ENCODE data around the gene PPM1B.
A peak's percentile ranks its signal among the peaks of the same experiment; 100 is the strongest.

PPM1B gene

DNA sequence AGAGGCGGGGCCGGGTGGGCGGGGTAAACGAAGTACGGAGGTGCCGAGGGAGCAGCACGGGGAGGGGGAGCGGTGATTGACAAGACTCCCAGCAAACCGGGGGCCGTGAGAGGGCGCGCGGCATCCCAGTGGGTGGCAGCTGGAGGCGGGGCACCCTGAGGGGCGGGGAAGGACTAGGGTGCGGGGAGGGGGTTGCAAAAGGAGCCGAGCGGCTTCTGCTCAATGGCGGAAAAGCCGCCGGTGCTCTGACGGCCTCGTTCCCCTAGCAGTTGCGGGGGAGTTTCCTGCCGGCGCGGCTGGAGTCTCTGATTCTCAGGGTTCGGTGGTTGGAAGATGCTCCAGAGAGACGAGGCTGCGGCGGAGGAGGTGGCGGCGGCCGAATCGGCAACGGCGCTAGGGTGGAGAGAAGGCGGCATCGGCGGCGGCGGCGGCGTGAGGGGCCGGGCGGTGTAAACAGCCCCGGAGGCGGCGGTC, at the start of gene PPM1B (continued):
- TF ChIP-seq, protein P1, sequence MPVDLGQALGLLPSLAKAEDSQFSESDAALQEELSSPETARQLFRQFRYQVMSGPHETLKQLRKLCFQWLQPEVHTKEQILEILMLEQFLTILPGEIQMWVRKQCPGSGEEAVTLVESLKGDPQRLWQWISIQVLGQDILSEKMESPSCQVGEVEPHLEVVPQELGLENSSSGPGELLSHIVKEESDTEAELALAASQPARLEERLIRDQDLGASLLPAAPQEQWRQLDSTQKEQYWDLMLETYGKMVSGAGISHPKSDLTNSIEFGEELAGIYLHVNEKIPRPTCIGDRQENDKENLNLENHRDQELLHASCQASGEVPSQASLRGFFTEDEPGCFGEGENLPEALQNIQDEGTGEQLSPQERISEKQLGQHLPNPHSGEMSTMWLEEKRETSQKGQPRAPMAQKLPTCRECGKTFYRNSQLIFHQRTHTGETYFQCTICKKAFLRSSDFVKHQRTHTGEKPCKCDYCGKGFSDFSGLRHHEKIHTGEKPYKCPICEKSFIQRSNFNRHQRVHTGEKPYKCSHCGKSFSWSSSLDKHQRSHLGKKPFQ (tag by site-specific recombination; IDR thresholded peaks at IDR 0.05) = no peak
- TF ChIP-seq ZBTB7A (tag by site-specific recombination; IDR thresholded peaks at IDR 0.05; ENCODE audit: low read depth) = no peak
- TF ChIP-seq ZBTB8A (tag by site-specific recombination; IDR thresholded peaks at IDR 0.05) = no peak
- TF ChIP-seq, protein P2, sequence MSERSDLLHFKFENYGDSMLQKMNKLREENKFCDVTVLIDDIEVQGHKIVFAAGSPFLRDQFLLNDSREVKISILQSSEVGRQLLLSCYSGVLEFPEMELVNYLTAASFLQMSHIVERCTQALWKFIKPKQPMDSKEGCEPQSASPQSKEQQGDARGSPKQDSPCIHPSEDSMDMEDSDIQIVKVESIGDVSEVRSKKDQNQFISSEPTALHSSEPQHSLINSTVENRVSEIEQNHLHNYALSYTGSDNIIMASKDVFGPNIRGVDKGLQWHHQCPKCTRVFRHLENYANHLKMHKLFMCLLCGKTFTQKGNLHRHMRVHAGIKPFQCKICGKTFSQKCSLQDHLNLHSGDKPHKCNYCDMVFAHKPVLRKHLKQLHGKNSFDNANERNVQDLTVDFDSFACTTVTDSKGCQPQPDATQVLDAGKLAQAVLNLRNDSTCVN (tag by site-specific recombination; optimal IDR thresholded peaks at IDR 0.05) = peak; percentile 46
- TF ChIP-seq ZBTB48 (tag by site-specific recombination; IDR thresholded peaks at IDR 0.05) = peak; percentile 35; the same call in 1 of the 2 replicates
- TF ChIP-seq MZF1 (tag by site-specific recombination; IDR thresholded peaks at IDR 0.05; ENCODE audit: borderline replicate concordance) = no peak
- TF ChIP-seq, protein P3, sequence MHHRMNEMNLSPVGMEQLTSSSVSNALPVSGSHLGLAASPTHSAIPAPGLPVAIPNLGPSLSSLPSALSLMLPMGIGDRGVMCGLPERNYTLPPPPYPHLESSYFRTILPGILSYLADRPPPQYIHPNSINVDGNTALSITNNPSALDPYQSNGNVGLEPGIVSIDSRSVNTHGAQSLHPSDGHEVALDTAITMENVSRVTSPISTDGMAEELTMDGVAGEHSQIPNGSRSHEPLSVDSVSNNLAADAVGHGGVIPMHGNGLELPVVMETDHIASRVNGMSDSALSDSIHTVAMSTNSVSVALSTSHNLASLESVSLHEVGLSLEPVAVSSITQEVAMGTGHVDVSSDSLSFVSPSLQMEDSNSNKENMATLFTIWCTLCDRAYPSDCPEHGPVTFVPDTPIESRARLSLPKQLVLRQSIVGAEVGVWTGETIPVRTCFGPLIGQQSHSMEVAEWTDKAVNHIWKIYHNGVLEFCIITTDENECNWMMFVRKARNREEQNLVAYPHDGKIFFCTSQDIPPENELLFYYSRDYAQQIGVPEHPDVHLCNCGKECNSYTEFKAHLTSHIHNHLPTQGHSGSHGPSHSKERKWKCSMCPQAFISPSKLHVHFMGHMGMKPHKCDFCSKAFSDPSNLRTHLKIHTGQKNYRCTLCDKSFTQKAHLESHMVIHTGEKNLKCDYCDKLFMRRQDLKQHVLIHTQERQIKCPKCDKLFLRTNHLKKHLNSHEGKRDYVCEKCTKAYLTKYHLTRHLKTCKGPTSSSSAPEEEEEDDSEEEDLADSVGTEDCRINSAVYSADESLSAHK (tag by site-specific recombination; IDR thresholded peaks at IDR 0.05) = 0 out of 2 replicates have a peak, but pooled peaks have one; percentile 21
- no peak for TF ChIP-seq ZNF624 (tag by site-specific recombination; IDR thresholded peaks at IDR 0.05)
- TF ChIP-seq ZNF707 (tag by site-specific recombination; IDR thresholded peaks at IDR 0.05) = no peak
- TF ChIP-seq KLF9 (tag by site-specific recombination; IDR thresholded peaks at IDR 0.05; ENCODE audit: low read depth) = peak; percentile 45
- no peak for TF ChIP-seq ZNF626 (tag by site-specific recombination; IDR thresholded peaks at IDR 0.05)
- peak; percentile 86 for TF ChIP-seq ZNF501 (tag by site-specific recombination; IDR thresholded peaks at IDR 0.05)
- peak; percentile 57; the same call in 1 of the 2 replicates for TF ChIP-seq EGR2 (tag by site-specific recombination; IDR thresholded peaks at IDR 0.05; ENCODE audit: low read depth)
- no peak for TF ChIP-seq GLIS1 (tag by site-specific recombination; IDR thresholded peaks at IDR 0.05)
- peak; percentile 33; the same call in 1 of the 2 replicates for TF ChIP-seq ZIC2 (tag by site-specific recombination; IDR thresholded peaks at IDR 0.05)
- TF ChIP-seq ZNF239 (tag by site-specific recombination; IDR thresholded peaks at IDR 0.05) = no peak

DNA sequence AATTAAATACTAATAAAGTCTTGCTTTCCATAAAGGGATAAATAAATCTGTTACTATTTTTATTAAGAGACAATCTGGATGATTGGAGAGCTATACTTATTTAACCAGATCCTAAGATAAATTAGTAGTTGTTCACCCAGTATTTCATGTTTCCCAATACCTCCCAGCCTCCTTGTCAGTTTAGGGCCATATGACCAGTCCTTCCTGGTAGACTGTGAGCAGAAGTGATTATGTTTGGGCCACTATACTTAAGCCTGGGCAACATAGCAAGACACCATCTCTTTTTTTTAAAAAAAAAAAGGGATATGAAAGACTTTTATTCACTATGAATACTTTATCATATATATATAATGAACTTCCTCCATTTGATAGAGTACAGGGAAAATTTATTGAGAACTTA, 48.8 kb upstream of the PPM1B start:
- Histone ChIP-seq H3K9me3 (ENCODE audit: control insufficient read depth, insufficient read depth, low read depth, low read length) (no peaks in the 10 kb centered on the region), H3K4me3 (ENCODE audit: low read depth, low read length) (no peak overlapping the region), H3K27ac (ENCODE audit: extremely low read depth, low read depth, low read length) (no peak overlapping the region), H3K36me3 (ENCODE audit: control insufficient read depth in 2 of 2, insufficient read depth in 1 of 2, low read length in 2 of 2) (no peaks in the 10 kb centered on the region), H3K4me1 (ENCODE audit: control insufficient read depth, insufficient read depth, low read length) (no peaks in the 10 kb centered on the region)
- POLR2A ChIA-PET = no interaction called here
- CTCF ChIA-PET = no interaction called here
- TF ChIP-seq ZNF155 (tag by site-specific recombination; IDR thresholded peaks at IDR 0.05) (no peak), ZNF768 (tag by site-specific recombination; IDR thresholded peaks at IDR 0.05) (no peak), ZNF660 (tag by site-specific recombination; IDR thresholded peaks at IDR 0.05) (no peak), ZNF48 (tag by site-specific recombination; IDR thresholded peaks at IDR 0.05) (no peak), ZNF138 (tag by site-specific recombination; IDR thresholded peaks at IDR 0.05; ENCODE audit: borderline replicate concordance) (no peak), ZNF626 (tag by site-specific recombination; IDR thresholded peaks at IDR 0.05) (no peak), GFI1B (tag by site-specific recombination; IDR thresholded peaks at IDR 0.05) (no peak), ZBTB7A (tag by site-specific recombination; IDR thresholded peaks at IDR 0.05; ENCODE audit: low read depth) (no peak), ZFP69B (tag by site-specific recombination; IDR thresholded peaks at IDR 0.05) (no peak), REPIN1 (tag by site-specific recombination; IDR thresholded peaks at IDR 0.05; ENCODE audit: low read depth) (no peak), ZFP41 (tag by site-specific recombination; IDR thresholded peaks at IDR 0.05; ENCODE audit: borderline replicate concordance) (no peak)
- TF ChIP-seq, protein P4, sequence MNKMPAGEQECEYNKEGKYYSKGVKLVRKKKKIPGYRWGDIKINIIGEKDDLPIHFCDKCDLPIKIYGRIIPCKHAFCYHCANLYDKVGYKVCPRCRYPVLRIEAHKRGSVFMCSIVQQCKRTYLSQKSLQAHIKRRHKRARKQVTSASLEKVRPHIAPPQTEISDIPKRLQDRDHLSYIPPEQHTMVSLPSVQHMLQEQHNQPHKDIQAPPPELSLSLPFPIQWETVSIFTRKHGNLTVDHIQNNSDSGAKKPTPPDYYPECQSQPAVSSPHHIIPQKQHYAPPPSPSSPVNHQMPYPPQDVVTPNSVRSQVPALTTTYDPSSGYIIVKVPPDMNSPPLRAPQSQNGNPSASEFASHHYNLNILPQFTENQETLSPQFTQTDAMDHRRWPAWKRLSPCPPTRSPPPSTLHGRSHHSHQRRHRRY (tag by site-specific recombination; IDR thresholded peaks at IDR 0.05) = no peak
- TF ChIP-seq, protein P3 (tag by site-specific recombination; IDR thresholded peaks at IDR 0.05) = no peak
- TF ChIP-seq, protein P5, sequence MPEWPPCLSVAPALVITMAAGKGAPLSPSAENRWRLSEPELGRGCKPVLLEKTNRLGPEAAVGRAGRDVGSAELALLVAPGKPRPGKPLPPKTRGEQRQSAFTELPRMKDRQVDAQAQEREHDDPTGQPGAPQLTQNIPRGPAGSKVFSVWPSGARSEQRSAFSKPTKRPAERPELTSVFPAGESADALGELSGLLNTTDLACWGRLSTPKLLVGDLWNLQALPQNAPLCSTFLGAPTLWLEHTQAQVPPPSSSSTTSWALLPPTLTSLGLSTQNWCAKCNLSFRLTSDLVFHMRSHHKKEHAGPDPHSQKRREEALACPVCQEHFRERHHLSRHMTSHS (tag by site-specific recombination; IDR thresholded peaks at IDR 0.05) = no peak
